PC-3 (cell line): Measurements from ENCODE around the gene BMP7.

Experiments
- CTCF ChIP-seq: fragments of 300-600 bp; sonication (generic); conservative IDR thresholded peaks from 2 replicates; pipeline ENCODE4 v1.5.1; 2017; ENCODE audit warnings: antibody characterized with exemption, low read depth, mild to moderate bottlenecking, low read length
- EZH2 ChIP-seq: fragments of 300-600 bp; sonication (generic); IDR thresholded peaks from one replicate; pipeline ENCODE4 v1.6.1; 2017; ENCODE audit warnings: antibody characterized with exemption, mild to moderate bottlenecking, low read length; ENCODE audit not compliant: unreplicated experiment
- EZH2phosphoT487 ChIP-seq: fragments of 300-600 bp; sonication (generic); IDR thresholded peaks from 2 replicates; pipeline ENCODE4 v1.6.1; 2018; ENCODE audit warnings: mild to moderate bottlenecking, antibody characterized with exemption, low read length, borderline replicate concordance

DNA sequence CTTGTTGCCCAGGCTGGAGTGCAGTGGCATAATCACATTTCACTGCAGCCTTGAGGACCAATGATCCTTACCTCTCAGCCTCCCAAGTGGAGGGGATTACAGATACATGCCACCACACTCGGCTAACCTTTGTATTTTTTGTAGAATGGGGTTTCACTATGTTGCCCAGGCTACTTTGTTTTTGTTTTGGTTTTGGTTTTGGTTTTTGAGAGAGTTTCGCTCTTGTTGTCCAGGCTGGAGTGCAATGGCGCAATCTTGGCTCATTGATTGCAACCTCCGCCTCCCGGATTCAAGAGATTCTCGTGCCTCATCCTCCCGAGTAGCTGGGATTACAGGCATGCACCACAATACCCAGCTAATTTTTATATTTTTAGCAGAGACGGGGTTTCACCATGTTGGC, 105.5 kb downstream of the BMP7 start:
- no peak for TF ChIP-seq CTCF
- TF ChIP-seq EZH2 = no peak
- TF ChIP-seq EZH2phosphoT487 = no peak
